ENCODE data around the gene APBA3. TPM values are rescaled to one million over a fixed set of nuclear protein-coding genes. Genes with fewer than 3 reads are reported as not detected.

Gene APBA3
- total RNA-seq, 3 donors from 2014 or later = 44.6 to 48.5 (median 45.4) TPM

DNA sequence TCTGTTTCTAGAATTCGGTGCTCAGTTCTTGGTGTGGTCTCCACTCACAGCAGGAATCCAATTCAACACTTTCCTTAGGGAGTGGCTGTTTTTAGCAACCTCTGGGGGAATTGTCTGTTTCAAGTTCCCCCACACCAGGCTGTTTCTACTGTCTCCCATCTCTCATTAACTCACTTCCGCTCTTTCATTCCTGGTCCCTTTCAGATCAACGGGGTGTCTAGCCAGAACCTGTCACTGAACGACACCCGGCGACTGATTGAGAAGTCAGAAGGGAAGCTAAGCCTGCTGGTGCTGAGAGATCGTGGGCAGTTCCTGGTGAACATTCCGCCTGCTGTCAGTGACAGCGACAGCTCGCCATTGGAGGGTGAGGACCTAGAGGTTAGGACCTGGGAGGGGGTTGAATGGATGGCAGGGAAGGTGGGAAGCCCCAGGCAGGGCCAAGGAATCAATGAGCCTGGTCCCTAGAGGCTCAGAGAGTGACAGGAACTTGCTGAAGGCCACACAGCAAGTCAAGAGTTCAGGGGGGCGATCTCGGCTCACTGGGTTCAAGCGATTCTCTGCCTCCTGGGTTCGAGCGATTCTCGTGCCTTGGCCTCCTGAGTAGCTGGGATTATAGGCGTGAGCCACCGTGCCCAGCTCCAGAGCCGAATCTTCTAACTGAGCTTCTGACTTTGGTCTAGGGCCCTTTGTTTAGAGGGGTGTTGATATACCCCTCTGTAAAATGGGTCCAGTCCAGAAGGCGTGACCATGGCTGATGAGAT lies 27.8 kb downstream of the APBA3 start:
- no peak for ATAC-seq
- H3K36me3 Mint-ChIP-seq (ENCODE audit: insufficient read depth) = peaks cover 3% of the 10 kb centered on the region
- DNase-seq = no peak
- no peaks in the 10 kb centered on the region for H3K27me3 Mint-ChIP-seq (ENCODE audit: low read depth)
- no peaks in the 10 kb centered on the region for H3K9me3 Mint-ChIP-seq
- H3K4me1 Mint-ChIP-seq (ENCODE audit: low read depth) = peaks cover 7% of the 10 kb centered on the region
- no peak overlapping the region for H3K4me3 Mint-ChIP-seq

DNA sequence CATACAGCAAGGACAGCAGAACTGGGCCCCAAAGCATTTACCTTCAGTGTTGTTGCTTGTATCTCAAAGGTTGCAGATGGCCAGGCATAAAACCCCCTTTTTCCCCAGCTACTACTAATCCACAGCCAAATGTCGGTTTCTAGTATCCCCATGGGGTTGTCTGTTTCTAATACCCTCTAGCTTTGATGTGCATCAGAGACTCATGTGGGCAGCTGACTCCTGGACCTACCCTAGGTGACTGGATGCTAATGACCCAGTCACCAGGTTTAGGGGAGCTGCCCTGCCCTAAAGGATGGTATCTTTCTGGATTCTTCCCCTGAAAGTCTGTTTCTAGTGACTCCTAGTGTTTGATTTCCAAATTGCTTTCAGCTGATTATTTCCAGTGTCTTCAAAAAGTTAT lies 29.4 kb downstream of the APBA3 start:
- no peaks in the 10 kb centered on the region for H3K4me1 Mint-ChIP-seq (ENCODE audit: low read depth)

DNA sequence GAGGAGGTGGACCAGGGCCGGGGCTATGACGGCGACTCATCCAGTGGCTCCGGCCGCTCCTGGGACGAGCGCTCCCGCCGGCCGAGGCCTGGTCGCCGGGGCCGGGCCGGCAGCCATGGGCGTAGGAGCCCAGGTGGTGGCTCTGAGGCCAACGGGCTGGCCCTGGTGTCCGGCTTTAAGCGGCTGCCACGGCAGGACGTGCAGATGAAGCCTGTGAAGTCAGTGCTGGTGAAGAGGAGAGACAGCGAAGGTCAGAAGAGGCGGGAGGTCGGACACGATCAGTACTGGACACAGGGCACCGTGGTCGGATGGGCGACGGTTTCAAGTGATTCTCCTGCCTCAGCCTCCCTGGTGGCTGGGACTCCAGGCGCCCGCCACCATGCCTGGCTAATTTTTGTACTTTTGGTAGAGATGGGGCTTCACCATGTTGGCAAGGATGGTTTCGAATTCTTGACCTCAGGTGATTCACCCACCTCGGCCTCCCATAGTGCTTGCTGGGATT lies 31.0 kb downstream of the APBA3 start:
- ATAC-seq (no peak), DNase-seq (no peak)
- no peaks in the 10 kb centered on the region for H3K4me1 Mint-ChIP-seq (ENCODE audit: low read depth)
- no peak overlapping the region for H3K4me3 Mint-ChIP-seq
- no peaks in the 10 kb centered on the region for H3K9me3 Mint-ChIP-seq
- H3K27me3 Mint-ChIP-seq (ENCODE audit: low read depth) = no peaks in the 10 kb centered on the region
- H3K36me3 Mint-ChIP-seq (ENCODE audit: insufficient read depth) = peaks cover 3% of the 10 kb centered on the region

More for the DNA sequence above, 29.4 kb downstream of the APBA3 start:
- no peak for DNase-seq
- ATAC-seq = no peak
- peaks cover 3% of the 10 kb centered on the region for H3K36me3 Mint-ChIP-seq (ENCODE audit: insufficient read depth)
- no peak overlapping the region for H3K4me3 Mint-ChIP-seq
- H3K9me3 Mint-ChIP-seq = no peaks in the 10 kb centered on the region
- H3K27me3 Mint-ChIP-seq (ENCODE audit: low read depth) = no peaks in the 10 kb centered on the region

DNA sequence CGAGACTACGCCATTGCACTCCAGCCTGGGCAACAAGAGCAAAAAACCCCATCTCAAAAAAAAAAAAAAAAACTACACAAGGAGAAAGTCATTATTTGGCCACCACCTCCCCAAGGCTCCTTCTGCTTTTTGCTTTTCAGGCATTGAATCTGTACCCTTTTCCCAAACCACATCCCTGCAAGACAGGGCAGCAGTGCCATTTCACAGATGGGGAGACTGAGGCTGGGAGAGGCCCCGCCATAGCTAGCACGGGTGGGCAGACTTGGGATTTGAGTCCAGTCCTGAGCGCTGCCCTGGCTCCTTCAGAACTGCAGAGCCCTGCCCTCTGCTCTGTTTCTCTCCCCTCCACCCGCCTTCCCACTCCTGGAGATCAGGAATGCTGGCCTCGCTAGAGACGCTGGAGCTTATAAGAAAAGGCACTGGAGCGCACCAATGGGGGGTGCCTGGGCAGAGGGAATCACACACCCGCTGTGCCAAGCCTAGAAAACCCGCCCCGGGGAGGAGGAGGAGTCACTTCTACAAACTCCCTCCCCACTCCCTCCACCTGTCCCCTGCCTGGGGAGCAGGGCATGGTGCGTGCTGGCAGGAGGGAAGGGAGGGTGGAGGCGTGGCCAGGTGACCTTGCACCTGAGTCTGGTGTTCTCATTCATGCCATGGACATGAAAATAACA lies 35.7 kb downstream of the APBA3 start:
- no peaks in the 10 kb centered on the region for H3K9me3 Mint-ChIP-seq
- peaks cover 4% of the 10 kb centered on the region for H3K27me3 Mint-ChIP-seq (ENCODE audit: low read depth)
- DNase-seq = no peak
- H3K36me3 Mint-ChIP-seq (ENCODE audit: insufficient read depth) = no peaks in the 10 kb centered on the region
- no peak for ATAC-seq
- H3K4me1 Mint-ChIP-seq (ENCODE audit: low read depth) = peaks cover 12% of the 10 kb centered on the region
- H3K4me3 Mint-ChIP-seq = no peak overlapping the region

DNA sequence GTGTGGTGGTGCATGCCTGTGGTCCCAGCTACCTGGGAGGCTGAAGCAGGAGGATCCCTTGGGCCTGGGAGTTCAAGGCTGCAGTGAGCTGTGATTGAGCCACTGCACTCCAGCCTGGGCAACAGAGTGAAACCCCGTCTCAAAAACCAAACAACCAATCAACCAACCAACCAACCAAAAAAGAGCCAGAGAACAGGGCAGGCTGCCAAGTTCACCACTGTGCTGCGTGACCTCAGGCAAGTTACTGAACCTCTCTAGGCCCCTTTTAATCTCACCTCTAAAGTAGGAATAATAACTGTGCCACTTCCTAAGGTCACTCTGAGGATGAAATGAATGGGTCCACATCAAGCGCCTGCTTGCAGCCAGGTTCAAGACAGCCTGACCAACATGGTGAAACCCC lies 36.4 kb downstream of the APBA3 start:
- H3K9me3 Mint-ChIP-seq = no peaks in the 10 kb centered on the region

DNA sequence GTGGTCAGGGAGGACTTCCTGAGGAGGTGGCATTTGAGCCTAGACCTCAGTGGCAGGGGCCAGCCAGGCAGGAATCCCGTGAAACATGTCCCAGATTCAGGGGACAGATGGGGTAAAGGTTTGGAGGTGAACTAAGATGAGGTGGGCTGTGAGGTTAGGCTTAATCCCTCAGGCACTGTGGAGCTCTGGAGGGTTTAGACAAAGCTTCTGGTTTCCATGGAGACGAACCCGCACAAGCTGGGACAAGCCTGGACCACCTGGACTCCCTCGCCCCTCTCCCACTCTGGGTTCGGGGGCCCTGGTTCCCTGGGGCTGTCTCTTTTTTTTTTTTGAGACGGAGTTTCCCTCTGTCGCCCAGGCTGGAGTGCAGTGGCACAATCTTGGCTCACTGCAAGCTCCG lies 37.6 kb downstream of the APBA3 start:
- Mint-ChIP-seq H3K27me3 (ENCODE audit: low read depth) (peaks cover 6% of the 10 kb centered on the region), H3K36me3 (ENCODE audit: insufficient read depth) (no peaks in the 10 kb centered on the region), H3K4me1 (ENCODE audit: low read depth) (peaks cover 16% of the 10 kb centered on the region), H3K9me3 (no peaks in the 10 kb centered on the region), H3K4me3 (no peak overlapping the region)
- ATAC-seq (no peak), DNase-seq (no peak)

More for the DNA sequence above, 36.4 kb downstream of the APBA3 start:
- DNase-seq (no peak), ATAC-seq (no peak)
- Mint-ChIP-seq H3K4me3 (no peak overlapping the region), H3K36me3 (ENCODE audit: insufficient read depth) (no peaks in the 10 kb centered on the region), H3K4me1 (ENCODE audit: low read depth) (peaks cover 12% of the 10 kb centered on the region), H3K27me3 (ENCODE audit: low read depth) (peaks cover 4% of the 10 kb centered on the region)

DNA sequence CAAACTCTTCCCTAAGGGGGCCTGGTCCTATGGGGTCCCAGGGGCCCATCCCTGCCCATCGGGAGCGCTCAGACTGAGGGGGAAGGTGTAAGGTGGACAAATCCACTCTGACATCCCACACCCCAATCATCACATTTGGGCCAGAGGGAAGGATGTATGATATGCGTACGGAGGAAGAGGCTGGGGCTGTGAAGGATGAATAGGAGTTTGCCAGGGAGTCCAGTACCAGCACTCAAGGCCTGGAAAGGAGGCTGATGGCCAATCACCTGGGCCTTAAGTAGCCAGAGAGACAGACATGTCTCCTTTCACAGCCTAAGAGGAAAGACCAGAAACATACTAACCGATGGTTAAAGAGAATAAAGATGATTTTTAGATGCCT lies 38.4 kb downstream of the APBA3 start:
- H3K9me3 Mint-ChIP-seq = no peaks in the 10 kb centered on the region
- no peak for DNase-seq
- no peak for ATAC-seq
- no peak overlapping the region for H3K4me3 Mint-ChIP-seq
- H3K27me3 Mint-ChIP-seq (ENCODE audit: low read depth) = peaks cover 6% of the 10 kb centered on the region
- no peaks in the 10 kb centered on the region for H3K36me3 Mint-ChIP-seq (ENCODE audit: insufficient read depth)
- peaks cover 16% of the 10 kb centered on the region for H3K4me1 Mint-ChIP-seq (ENCODE audit: low read depth)

DNA sequence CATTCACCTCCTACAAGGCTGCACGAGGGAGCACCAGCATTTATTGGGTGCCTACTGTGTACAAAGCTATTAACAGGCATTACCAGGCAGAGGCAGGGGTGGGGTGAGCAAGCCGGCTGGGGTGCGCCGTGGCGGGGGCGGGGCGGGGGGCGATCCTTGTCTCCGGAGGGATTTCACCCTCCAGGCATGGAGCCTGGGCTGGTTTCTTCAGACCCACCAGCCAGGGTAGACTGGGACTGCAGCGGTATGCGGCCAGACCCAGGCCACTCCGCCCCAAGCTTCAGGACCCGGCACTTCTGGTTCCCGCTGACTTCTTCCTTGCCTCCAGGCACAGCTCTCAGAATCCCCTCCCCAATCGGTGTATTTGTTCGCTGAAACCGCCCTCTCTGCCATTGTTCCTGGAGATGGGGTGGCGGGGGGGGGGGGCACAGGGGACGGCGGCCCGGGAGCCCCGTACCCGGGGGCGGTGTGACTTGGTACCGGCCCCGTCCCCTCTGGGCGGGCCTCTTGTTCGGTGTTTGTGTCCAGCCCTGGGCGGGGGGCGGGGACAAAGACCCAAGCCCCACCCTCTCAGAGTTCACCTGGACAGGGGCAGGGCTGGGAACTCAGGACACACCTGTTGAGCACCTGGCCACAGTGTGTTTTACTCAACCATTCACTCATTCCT lies 38.9 kb downstream of the APBA3 start:
- no peak for ATAC-seq

DNA sequence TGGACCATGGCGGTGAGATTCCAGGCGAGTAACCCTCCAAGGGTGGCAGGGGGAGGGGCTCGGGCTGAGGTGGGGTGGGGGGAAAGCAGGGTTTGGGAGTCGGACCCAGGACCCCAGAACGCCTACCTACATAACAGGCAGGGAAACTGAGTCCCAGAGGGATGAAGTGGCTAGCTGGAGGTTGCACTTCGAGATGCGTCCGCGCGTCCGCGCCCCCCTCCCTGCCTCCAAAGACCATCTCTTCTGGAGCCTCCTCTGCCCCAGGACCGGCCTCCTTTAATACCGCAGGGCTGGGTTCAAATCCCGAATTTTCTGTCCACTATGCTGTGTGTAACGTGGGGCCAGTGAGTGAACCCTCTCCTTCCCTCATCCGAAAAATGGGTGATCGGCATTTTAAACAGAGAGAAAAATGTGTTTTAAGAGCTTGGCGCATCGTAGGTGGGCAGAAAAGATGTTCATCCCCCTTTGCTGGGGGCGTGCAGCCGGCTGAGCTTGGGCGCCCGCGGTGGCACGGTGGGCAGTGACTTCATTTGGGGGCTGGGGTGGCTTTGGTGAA lies 39.5 kb downstream of the APBA3 start:
- ATAC-seq (no peak), DNase-seq (no peak)
- Mint-ChIP-seq H3K4me3 (peak overlapping the region; percentile 69), H3K36me3 (ENCODE audit: insufficient read depth) (no peaks in the 10 kb centered on the region), H3K4me1 (ENCODE audit: low read depth) (peaks cover 16% of the 10 kb centered on the region), H3K27me3 (ENCODE audit: low read depth) (peaks cover 6% of the 10 kb centered on the region), H3K9me3 (no peaks in the 10 kb centered on the region)

More for the DNA sequence above, 38.9 kb downstream of the APBA3 start:
- DNase-seq = no peak
- Mint-ChIP-seq H3K36me3 (ENCODE audit: insufficient read depth) (no peaks in the 10 kb centered on the region), H3K4me1 (ENCODE audit: low read depth) (peaks cover 16% of the 10 kb centered on the region), H3K27me3 (ENCODE audit: low read depth) (peaks cover 6% of the 10 kb centered on the region), H3K9me3 (no peaks in the 10 kb centered on the region), H3K4me3 (peak overlapping the region; percentile 69)

DNA sequence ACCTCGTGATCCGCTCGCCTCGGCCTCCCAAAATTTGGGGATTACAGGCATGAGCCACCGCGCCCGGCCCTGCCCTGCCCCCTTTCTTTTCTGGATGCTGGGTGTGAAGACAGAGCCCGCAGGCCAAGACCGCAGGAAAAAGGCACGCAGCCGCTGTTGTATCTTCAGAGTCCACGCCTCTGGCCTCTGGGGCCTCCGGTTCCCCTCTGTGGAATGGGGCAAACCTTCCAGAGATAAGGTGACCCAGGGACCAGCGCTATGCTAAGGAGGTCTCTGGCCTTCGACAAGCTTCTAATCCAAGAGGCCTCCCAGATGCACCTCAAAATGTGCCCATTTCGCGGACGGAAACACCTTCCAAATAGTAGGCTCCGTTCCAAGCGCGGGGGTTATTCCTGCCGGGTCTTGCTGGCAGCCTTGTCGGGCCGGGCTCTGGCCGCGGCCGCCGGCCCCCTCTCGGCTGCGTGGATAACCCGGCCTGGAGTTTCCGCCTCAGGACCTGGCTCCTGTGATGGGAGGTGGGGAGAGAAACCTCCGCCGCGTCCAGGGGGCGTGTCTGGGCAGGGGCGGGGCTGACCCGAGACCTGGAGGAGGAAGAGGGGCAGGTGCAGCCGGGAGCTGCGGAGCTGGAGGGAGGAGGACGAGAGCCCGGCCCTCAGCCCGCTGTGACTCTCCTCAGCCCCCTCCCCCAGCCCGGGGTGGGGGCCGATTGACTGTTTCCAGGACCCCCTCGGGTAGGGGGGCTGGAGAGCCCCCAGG lies 40.2 kb downstream of the APBA3 start:
- Mint-ChIP-seq H3K4me3 (peak overlapping the region; percentile 69), H3K4me1 (ENCODE audit: low read depth) (peaks cover 16% of the 10 kb centered on the region), H3K27me3 (ENCODE audit: low read depth) (peaks cover 6% of the 10 kb centered on the region), H3K9me3 (no peaks in the 10 kb centered on the region), H3K36me3 (ENCODE audit: insufficient read depth) (no peaks in the 10 kb centered on the region)
- ATAC-seq (peak; percentile 92 to 94), DNase-seq (peak; percentile 82)

DNA sequence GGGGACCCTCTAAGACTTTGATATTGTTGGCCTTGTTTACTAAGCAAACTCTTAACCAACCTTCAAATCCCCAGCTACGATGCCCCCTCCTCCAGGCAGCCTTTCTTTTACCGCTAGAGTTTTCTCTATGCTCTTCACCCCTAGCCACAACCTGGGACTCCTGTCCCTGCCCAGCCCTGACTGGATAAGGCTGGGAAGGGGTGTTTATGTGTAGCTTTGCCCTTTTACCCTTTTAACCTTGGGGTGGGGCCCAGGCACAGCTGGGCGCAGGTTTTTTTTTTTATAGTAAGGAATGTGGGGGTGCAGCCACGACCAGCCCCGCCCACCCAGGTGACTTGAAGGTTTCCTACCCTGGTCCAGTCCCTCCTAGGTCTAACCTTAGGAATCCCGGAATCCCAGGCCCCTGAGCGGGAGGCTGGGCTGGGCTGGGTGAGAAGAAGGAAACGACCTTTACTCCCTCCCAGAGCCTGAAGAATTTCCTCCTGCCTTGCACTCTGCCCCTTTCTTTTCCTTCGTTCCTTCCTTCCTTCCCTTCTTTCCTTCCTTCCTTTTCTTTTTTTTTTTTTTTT lies 41.1 kb downstream of the APBA3 start:
- Mint-ChIP-seq H3K36me3 (ENCODE audit: insufficient read depth) (no peaks in the 10 kb centered on the region), H3K4me3 (no peak overlapping the region), H3K9me3 (no peaks in the 10 kb centered on the region), H3K4me1 (ENCODE audit: low read depth) (peaks cover 16% of the 10 kb centered on the region), H3K27me3 (ENCODE audit: low read depth) (peaks cover 6% of the 10 kb centered on the region)
- no peak for ATAC-seq
- DNase-seq = no peak

DNA sequence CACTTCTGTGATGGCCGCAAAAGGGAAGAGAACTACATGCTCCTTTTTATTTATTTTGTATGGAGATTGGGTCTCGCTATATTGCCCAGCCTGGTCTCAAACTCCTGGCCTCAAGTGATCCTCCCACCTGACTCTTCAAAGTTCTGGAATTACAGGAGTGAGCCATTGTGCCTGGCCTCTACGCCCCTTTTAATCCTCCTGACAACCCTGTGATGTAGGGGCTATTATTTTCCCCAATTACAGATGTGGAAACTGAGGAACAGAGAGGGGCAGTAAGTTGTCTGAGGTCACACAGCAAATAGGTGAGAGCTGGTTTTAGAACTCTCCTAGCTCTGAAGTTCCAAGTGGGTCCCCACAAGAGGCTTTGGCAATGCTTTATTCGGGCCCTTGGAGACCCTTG lies 41.6 kb downstream of the APBA3 start:
- ATAC-seq (no peak), DNase-seq (no peak)
- no peak overlapping the region for H3K4me3 Mint-ChIP-seq
- no peaks in the 10 kb centered on the region for H3K36me3 Mint-ChIP-seq (ENCODE audit: insufficient read depth)
- peaks cover 16% of the 10 kb centered on the region for H3K4me1 Mint-ChIP-seq (ENCODE audit: low read depth)
- H3K9me3 Mint-ChIP-seq = no peaks in the 10 kb centered on the region
- H3K27me3 Mint-ChIP-seq (ENCODE audit: low read depth) = peaks cover 6% of the 10 kb centered on the region

DNA sequence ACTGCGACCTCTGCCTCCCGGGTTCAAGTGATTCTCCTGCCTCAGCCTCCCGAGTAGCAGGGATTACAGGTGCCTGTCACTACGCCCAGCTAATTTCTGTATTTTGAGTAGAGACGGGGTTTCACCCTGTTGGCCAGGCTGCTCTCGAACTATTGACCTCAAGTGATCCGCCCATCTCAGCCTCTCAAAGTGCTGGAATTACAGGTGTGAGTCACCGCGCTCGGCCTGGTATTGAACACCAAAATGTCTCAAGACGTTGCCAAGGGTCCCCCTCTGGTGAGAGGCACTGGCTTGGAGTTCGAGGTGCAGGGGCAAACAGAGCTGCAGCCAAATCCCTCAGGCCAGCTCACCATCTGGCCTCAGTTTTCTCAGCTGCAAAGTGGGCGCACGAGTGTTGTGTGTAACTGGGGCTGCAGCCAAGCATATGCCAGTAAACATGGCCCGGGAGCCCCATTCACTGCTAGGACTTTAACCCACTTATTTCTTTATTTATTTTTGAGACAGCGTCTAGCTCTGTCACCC lies 45.3 kb downstream of the APBA3 start:
- H3K27me3 Mint-ChIP-seq (ENCODE audit: low read depth) = peaks cover 3% of the 10 kb centered on the region
- no peak for ATAC-seq
- no peak for DNase-seq
- no peaks in the 10 kb centered on the region for H3K9me3 Mint-ChIP-seq
- H3K36me3 Mint-ChIP-seq (ENCODE audit: insufficient read depth) = no peaks in the 10 kb centered on the region
- no peak overlapping the region for H3K4me3 Mint-ChIP-seq
- H3K4me1 Mint-ChIP-seq (ENCODE audit: low read depth) = peaks cover 11% of the 10 kb centered on the region

Measured in activated T-cell treated with anti-CD3 and anti-CD28 coated beads, Interleukin-2, amount 50 U/mL, for 4 hours (primary cell).